Lower leg skin (tissue), 3 donors: ENCODE data around the gene DOCK7.

Experiments used
- POLR2A ChIP-seq, 2 donors: fragments of 450-650 bp; IDR thresholded peaks; one replicate each; pipeline ENCODE4 v1.6.1; 2016 to 2017; ENCODE audit warnings: antibody characterized with exemption in 2 of 2, mild to moderate bottlenecking in 1 of 2, moderate library complexity in 1 of 2
- TF ChIP-seq, protein P1 (sequence below), 3 donors: fragments of 450-650 bp; IDR thresholded peaks; one replicate each; pipeline ENCODE4 v1.5.1; 2016; ENCODE audit warnings: antibody characterized with exemption in 3 of 3, mild to moderate bottlenecking in 3 of 3, moderate library complexity in 2 of 3

DNA sequence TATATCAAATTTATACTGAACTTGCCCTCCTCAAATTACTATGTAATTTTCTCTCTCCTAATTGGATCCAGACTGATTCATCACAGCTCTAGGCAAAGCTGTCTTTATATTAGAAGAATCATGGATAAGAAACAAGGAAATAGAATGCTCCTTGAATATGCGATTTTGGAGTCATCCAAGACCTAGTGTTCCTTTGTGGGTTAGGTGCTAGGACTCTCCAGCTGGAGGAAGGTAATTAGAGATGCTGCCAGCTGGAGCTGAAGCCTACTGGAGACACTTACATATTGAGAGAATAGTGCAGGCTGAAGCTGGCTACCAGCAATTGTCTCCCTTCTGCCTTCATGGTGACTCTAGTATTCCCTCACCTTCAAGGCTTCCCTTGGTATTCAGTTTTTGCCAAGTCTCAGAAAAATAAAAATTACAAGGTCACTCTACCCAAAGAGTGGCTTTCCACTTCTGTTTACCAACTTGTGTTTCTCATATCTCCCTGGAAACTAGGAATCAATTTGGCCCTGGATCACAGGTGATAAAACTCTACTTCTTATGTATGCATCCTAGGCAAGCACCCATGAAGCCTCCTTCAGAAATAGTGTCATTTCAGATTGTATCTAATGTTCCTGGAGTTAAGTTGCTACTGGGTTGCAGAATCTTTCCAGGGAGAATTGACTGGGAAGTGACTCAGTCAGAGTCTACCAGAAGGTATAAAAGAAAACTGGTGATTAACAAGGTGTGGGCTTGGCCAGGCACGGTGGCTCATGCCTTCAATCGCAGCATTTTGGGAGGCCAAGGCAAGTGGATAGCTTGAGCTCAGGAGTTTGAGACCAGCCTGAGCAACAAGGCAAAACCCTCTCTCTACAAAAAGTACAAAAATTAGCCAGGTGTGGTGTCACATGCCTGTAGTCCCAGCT, 24.4 kb upstream of the DOCK7 start:
- TF ChIP-seq, protein P1, sequence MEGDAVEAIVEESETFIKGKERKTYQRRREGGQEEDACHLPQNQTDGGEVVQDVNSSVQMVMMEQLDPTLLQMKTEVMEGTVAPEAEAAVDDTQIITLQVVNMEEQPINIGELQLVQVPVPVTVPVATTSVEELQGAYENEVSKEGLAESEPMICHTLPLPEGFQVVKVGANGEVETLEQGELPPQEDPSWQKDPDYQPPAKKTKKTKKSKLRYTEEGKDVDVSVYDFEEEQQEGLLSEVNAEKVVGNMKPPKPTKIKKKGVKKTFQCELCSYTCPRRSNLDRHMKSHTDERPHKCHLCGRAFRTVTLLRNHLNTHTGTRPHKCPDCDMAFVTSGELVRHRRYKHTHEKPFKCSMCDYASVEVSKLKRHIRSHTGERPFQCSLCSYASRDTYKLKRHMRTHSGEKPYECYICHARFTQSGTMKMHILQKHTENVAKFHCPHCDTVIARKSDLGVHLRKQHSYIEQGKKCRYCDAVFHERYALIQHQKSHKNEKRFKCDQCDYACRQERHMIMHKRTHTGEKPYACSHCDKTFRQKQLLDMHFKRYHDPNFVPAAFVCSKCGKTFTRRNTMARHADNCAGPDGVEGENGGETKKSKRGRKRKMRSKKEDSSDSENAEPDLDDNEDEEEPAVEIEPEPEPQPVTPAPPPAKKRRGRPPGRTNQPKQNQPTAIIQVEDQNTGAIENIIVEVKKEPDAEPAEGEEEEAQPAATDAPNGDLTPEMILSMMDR (IDR thresholded peaks at IDR 0.05): no peak
- TF ChIP-seq POLR2A (IDR thresholded peaks at IDR 0.05): no peak
